NCI-H2107 (cell line): ENCODE data around the gene ZBTB2.
"Not testable (repeated sequence)": the region's sequence is repeated elsewhere in the genome, so short reads cannot be mapped to it uniquely, and the experiment has no call there.

Source experiments
- DNase-seq: peaks from one replicate; lab custom pipeline; 2025; lab: John Stamatoyannopoulos, UW

The ZBTB2 gene

DNA sequence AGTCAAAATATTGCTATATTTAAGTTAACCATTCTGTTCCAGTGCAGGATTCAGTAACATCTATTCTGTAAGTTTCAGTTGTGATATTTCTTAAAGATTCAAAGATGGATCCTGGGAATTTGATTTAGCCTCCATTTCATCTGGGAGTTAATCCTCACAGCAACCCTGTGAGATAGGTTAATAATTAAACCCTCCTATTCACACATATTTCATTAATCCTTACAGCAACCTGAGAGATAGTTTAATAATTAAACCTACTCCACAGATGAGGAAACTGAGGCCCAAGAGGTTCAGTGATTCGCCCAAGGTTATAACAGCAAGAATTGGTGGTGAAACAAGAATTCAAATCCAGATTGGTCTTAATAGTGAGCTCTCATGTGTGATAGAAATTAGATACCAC is 10.9 kb upstream of the ZBTB2 start:
- DNase-seq: no peak

- DNase-seq: no peak
These were observed 9.1 kb upstream of the ZBTB2 start for GRCh38 chr6:151400473-151400872.

DNA sequence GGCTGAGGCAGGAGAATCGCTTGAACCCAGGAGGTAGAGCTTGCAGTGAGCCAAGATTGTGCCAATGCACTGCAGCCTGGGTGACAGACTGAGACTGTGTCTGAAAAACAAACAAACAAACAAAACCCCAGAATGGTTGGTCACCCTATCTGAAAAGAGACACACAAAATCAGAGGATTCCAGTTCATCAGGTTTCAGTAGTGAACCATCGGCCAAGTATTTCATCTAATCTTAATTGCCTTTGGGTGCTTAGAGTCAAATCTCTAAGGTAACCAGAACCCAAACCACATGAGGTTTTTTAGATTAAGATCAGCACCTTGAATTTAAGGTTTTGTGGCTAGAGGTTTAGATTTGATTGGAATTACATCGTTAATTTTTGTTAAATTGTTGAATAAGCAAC is 8.3 kb upstream of the ZBTB2 start:
- no peak for DNase-seq

GRCh38 chr6:151393410-151393809 is 2.1 kb upstream of the ZBTB2 start:
- no peak for DNase-seq

DNA sequence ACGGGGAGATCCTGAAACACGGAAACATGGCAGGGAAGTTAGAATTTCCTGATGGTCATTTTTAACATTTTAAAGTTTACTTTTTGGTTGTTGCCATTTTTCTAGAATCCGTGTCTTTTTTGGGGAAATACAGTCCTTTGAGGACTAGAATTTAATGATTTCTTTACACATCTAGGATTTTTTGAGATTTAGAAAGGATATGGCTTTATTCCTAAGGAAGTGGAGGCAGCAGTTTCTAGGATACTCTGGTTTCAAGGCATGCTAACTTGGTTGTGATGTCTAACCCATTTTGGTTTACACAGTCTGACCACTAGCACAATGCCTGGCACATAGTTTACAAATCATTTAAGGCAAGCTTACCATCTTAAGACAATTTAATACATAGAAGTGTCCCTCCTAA is 1.1 kb upstream of the ZBTB2 start:
- no peak for DNase-seq

DNA sequence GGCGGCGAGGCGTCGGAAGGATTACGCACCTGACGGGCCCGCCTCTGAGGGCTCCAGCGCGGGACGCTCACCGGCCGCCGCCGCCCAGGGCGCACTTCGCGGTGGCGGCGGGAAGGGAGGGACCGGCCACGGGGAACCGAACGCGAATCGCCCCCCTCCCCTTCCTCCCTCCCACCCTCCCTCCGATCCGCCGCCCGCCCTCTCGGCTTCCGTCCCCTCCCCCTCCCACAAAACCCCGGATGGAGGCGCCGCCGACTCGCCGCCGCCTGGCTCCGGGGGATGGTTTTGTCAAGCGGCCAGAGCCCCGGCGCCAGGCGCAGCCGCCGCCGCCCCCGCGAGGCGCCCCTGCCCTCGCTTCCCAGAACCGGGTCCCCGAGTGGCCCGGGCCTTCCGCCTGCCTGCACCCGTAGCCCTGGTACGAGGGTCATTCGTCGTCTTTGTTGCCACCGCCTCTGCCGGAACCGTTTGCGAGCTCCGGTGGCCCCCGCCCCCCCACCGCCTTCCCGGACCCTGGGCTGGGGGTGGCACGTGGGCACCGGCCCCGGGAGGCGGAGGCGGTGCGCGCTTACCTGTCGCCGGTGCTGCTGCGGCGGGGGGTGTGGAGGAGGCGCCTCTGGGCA is 398 bp downstream of the ZBTB2 start:
- DNase-seq: peak; percentile 53

DNA sequence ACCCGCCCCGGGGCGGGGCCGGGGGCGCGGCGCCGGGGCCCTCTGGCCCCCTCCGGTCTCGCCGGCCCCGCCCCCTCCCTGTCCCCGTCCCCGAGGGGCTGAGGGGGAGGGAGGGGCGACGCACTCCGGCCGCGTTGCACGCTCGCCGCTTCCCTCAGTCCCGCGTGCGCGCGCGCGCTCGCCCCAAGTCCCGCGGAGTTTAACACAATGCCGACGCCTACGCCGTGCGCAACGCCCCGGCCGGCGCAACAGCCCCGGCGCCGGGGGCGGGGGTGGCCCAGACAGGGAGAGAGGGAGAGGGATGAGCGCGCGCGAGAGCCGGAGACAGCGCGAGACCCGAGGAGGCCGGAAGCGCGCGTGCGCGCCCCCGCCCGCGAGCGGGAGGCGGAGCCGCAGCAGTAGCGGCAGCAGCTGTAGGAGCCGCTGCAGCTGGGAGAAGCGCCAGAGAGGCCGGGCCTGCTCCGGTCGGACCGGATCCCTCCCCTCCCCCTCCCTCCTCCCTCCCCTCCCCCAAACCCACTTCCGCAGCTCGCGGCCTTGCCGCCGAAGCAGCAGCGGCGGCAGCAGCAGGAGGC is 996 bp downstream of the ZBTB2 start:
- peak; percentile 93 for DNase-seq

- DNase-seq: no peak
These were observed 1.6 kb downstream of the ZBTB2 start for GRCh38 chr6:151389618-151390275.

- no peak for DNase-seq
These were observed 2.3 kb downstream of the ZBTB2 start for GRCh38 chr6:151388997-151389617.

- no peak for DNase-seq
These were observed 3.1 kb downstream of the ZBTB2 start for GRCh38 chr6:151388236-151388635.

GRCh38 chr6:151387175-151387970 is 4.0 kb downstream of the ZBTB2 start:
- DNase-seq: no peak

- DNase-seq: no peak
These were observed 6.2 kb downstream of the ZBTB2 start for GRCh38 chr6:151385177-151385576.

DNA sequence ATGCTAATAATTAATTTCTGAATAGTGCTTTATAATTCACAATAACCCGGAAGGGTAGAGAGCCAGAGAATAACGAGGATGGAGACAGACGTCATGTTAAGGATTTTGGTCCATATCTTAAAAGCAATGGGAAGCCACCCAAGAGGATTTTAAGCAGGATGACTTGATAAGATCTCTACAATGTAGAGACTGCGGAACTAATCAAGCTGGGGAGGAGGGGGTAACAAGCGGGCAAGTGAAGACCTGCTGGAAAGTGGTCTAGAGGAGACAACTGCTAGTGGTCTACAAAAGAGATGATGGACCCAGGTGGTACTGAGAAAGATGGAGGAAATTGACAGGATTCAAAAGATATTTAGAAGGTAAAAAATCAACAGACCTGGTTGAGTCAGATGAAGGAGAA is 7.2 kb downstream of the ZBTB2 start:
- no peak for DNase-seq

DNA sequence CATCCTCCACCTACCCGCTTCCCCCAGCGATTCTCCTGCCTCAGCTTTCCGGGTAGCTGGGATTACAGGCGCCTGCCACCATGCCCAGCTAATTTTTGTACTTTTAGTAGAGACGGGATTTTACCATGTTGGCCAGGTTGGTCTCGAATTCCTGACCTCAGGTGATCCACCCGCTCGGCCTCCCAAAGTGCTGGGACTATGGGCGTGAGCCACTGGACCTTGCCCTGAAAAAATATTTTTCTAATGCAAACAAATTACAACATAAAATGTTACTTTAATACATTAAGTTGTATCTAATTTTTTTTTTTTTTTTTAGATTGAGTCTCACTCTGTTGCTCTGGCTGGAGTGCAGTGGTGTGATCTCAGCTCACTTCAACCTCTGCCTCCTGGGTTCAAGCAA is 8.7 kb downstream of the ZBTB2 start:
- not testable (repeated sequence) for DNase-seq

DNA sequence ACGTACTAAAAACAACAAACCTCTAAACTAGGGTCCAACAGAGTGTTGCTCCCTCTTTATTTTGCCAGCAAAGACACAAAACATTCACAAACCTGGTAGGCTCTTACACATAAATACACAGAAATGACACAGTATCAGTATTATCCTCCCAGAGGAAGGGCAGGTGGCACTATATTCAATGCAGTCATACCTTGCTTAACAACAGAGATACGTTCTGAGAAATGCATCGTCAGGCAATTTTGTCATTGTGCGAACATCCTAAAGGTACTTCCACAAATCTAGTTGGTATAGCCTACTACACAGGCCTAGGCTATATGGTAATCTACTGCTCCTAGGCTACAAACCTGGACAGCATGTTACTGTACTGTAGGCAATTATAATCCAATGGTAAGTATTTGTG is 9.6 kb downstream of the ZBTB2 start:
- DNase-seq: no peak

GRCh38 chr6:151380848-151381205 is 10.5 kb downstream of the ZBTB2 start:
- no peak for DNase-seq

- no peak for DNase-seq
These were observed 11.2 kb downstream of the ZBTB2 start for GRCh38 chr6:151379933-151380847.

DNA sequence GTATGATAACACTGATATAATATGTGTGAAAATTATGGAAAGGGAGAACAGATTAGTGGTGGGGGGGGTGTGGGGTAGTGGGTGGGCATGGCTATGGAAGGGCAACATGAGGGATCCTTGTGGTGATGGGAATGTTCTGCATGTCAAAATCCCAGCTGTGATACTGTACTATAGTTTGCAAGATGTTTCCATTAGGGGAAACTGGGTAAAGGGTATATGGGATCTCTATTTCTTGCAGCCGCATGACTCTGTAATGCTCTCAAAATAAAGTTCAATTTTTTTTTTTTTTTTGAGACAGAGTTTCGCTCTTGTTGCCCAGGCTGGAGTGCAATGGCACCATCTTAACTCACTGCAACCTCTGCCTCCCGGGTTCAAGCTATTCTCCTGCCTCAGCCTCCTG is 14.3 kb downstream of the ZBTB2 start:
- DNase-seq: no peak

GRCh38 chr6:151376440-151376839 is 14.9 kb downstream of the ZBTB2 start:
- no peak for DNase-seq

GRCh38 chr6:151375833-151376232 is 15.5 kb downstream of the ZBTB2 start:
- DNase-seq: no peak

DNA sequence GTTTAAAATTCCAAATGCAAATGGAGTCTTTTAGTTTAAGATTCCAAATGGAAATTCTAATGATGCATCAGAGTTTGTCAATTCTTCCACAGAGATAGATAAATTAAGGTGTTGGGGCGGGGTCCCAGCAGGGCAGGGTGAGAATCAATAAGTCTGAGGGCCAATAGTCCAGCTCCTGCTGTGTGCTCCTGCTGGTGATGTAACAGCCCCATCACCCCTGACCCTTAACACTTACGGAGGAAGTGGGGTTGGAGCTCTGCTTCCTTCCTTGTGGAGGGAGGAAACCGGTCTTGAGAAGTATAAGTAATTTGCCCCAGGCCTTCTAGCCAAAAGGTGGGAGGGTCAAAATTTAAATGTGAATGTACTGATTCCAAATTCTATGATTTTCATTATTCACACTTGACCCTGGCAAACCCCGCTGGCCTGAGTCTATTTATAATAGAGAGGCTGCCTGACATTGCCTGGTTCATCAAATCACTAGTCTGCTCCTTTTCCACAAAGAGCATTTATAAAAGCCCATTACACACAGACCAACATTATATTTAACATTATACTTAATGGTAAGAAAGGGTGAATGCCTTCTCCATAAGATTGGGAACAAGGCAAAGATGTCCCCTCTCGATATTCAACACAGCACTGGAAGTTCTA is 17.2 kb downstream of the ZBTB2 start:
- no peak for DNase-seq
